Hair follicle dermal papilla cell (primary cell): Measurements from ENCODE around the gene RRAGB. TPM values are rescaled to one million over a fixed set of nuclear protein-coding genes. Genes with fewer than 3 reads are reported as not detected.

Source experiments
- total RNA-seq: library from RNA; depleted of rRNA; stranded (reverse); fragments of >200 nt; gene quantifications from 2 replicates; pipeline ENCODE4 v1.2.3, GENCODE V29; 2012

Gene RRAGB
- total RNA-seq, result 18.7 and 21.4 TPM in 2 replicates

GRCh38 chrX:55717521-55718497 lies at the start of gene RRAGB:
Gene RRAGB (plus strand): TSS chrX:55717749. CDS start chrX:55718328, 579 bp downstream.

Other genes with a start within 250 kb of the RRAGB start
- 3.4 and 3.6 TPM in 2 replicates for gene USP51, start 227.9 kb upstream of the RRAGB start, total RNA-seq
- not detected in 2 replicates for gene FOXR2, start 94.3 kb upstream of the RRAGB start, total RNA-seq